ENCODE measurements around the gene BEND3.

GRCh38 chr6:107057679-107058078 lies 57.6 kb downstream of the BEND3 start:
- TF ChIP-seq CTCF (IDR thresholded peaks at IDR 0.05) (no peak), POLR2A (IDR thresholded peaks at IDR 0.05) (no peak), POLR2AphosphoS5 (IDR thresholded peaks at IDR 0.05) (no peak)

All from stomach (tissue), 4 donors.